Measurements from ENCODE around the gene EXOC8. TPM values are rescaled to one million over a fixed set of nuclear protein-coding genes. Genes with fewer than 3 reads are reported as not detected.

EXOC8 gene
- total and polyA plus RNA-seq, 2 of the 13 experiments (the other 11 are each of a cell fraction or from before 2014, with no cell fraction given): 2.1 to 7.9 TPM

DNA sequence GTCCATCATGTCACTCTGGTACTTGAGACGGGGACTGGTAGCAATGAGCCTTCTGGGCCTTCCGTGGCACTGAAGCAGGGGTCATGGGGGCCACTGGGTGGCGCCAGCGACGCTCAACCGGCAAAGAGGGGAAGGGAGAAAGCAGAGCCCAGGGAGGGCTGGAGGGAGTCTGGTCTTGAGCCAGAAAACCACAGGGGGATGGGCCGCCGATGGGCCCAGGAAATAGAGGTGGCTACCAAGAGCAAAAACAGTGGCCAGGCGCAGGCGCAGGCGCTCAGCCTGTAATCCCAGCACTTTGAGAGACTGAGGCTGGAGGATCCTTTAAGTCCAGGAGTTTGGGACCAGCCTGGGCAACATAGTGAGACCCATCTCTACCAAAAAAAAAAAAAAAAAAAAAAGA, 21.8 kb downstream of the EXOC8 start (continued):
- no peak for TF ChIP-seq ZNF75D (CRISPR knock-in tag; IDR thresholded peaks at IDR 0.05; ENCODE audit: borderline replicate concordance)
- TF ChIP-seq HDAC1 (CRISPR knock-in tag; IDR thresholded peaks at IDR 0.05): no peak
- no peak for TF ChIP-seq ZKSCAN1 (IDR thresholded peaks at IDR 0.05; ENCODE audit: low read length)
- no peak for TF ChIP-seq ZNF101 (CRISPR knock-in tag; IDR thresholded peaks at IDR 0.05; ENCODE audit: borderline replicate concordance, low read depth)
- TF ChIP-seq HOXA3 (CRISPR knock-in tag; IDR thresholded peaks at IDR 0.05): 0 out of 2 replicates have a peak, but pooled peaks have one; percentile 15
- TF ChIP-seq, protein P1, sequence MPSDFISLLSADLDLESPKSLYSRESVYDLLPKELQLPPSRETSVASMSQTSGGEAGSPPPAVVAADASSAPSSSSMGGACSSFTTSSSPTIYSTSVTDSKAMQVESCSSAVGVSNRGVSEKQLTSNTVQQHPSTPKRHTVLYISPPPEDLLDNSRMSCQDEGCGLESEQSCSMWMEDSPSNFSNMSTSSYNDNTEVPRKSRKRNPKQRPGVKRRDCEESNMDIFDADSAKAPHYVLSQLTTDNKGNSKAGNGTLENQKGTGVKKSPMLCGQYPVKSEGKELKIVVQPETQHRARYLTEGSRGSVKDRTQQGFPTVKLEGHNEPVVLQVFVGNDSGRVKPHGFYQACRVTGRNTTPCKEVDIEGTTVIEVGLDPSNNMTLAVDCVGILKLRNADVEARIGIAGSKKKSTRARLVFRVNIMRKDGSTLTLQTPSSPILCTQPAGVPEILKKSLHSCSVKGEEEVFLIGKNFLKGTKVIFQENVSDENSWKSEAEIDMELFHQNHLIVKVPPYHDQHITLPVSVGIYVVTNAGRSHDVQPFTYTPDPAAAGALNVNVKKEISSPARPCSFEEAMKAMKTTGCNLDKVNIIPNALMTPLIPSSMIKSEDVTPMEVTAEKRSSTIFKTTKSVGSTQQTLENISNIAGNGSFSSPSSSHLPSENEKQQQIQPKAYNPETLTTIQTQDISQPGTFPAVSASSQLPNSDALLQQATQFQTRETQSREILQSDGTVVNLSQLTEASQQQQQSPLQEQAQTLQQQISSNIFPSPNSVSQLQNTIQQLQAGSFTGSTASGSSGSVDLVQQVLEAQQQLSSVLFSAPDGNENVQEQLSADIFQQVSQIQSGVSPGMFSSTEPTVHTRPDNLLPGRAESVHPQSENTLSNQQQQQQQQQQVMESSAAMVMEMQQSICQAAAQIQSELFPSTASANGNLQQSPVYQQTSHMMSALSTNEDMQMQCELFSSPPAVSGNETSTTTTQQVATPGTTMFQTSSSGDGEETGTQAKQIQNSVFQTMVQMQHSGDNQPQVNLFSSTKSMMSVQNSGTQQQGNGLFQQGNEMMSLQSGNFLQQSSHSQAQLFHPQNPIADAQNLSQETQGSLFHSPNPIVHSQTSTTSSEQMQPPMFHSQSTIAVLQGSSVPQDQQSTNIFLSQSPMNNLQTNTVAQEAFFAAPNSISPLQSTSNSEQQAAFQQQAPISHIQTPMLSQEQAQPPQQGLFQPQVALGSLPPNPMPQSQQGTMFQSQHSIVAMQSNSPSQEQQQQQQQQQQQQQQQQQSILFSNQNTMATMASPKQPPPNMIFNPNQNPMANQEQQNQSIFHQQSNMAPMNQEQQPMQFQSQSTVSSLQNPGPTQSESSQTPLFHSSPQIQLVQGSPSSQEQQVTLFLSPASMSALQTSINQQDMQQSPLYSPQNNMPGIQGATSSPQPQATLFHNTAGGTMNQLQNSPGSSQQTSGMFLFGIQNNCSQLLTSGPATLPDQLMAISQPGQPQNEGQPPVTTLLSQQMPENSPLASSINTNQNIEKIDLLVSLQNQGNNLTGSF (CRISPR knock-in tag; IDR thresholded peaks at IDR 0.05): no peak
- TF ChIP-seq ERF (CRISPR knock-in tag; IDR thresholded peaks at IDR 0.05): peak; percentile 43; the same call in 1 of the 2 replicates
- TF ChIP-seq ETV5 (CRISPR knock-in tag; IDR thresholded peaks at IDR 0.05; ENCODE audit: borderline replicate concordance): peak; percentile 24; the same call in 1 of the 2 replicates
- TF ChIP-seq, protein P2, sequence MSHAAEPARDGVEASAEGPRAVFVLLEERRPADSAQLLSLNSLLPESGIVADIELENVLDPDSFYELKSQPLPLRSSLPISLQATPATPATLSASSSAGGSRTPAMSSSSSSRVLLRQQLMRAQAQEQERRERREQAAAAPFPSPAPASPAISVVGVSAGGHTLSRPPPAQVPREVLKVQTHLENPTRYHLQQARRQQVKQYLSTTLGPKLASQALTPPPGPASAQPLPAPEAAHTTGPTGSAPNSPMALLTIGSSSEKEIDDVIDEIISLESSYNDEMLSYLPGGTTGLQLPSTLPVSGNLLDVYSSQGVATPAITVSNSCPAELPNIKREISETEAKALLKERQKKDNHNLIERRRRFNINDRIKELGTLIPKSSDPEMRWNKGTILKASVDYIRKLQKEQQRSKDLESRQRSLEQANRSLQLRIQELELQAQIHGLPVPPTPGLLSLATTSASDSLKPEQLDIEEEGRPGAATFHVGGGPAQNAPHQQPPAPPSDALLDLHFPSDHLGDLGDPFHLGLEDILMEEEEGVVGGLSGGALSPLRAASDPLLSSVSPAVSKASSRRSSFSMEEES (CRISPR knock-in tag; IDR thresholded peaks at IDR 0.05): no peak
- TF ChIP-seq, protein P3, sequence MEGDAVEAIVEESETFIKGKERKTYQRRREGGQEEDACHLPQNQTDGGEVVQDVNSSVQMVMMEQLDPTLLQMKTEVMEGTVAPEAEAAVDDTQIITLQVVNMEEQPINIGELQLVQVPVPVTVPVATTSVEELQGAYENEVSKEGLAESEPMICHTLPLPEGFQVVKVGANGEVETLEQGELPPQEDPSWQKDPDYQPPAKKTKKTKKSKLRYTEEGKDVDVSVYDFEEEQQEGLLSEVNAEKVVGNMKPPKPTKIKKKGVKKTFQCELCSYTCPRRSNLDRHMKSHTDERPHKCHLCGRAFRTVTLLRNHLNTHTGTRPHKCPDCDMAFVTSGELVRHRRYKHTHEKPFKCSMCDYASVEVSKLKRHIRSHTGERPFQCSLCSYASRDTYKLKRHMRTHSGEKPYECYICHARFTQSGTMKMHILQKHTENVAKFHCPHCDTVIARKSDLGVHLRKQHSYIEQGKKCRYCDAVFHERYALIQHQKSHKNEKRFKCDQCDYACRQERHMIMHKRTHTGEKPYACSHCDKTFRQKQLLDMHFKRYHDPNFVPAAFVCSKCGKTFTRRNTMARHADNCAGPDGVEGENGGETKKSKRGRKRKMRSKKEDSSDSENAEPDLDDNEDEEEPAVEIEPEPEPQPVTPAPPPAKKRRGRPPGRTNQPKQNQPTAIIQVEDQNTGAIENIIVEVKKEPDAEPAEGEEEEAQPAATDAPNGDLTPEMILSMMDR (CRISPR knock-in tag; IDR thresholded peaks at IDR 0.05): peak; percentile 84
- peak; percentile 30; the same call in 1 of the 2 replicates for TF ChIP-seq TBX2 (CRISPR knock-in tag; IDR thresholded peaks at IDR 0.05; ENCODE audit: borderline replicate concordance)
- no peak for TF ChIP-seq ZNF264 (CRISPR knock-in tag; IDR thresholded peaks at IDR 0.05)
- TF ChIP-seq ZNF256 (CRISPR knock-in tag; conservative IDR thresholded peaks at IDR 0.05): no peak
- TF ChIP-seq LCORL (IDR thresholded peaks at IDR 0.05): no peak
- no peak for TF ChIP-seq LCORL (CRISPR knock-in tag; IDR thresholded peaks at IDR 0.05)
- no peak for TF ChIP-seq ZKSCAN8 (CRISPR knock-in tag; IDR thresholded peaks at IDR 0.05; ENCODE audit: borderline replicate concordance)
- TF ChIP-seq RAD21 (CRISPR knock-in tag; IDR thresholded peaks at IDR 0.05): peak; percentile 70; the same call in 1 of the 2 replicates
- TF ChIP-seq REPIN1 (CRISPR knock-in tag; IDR thresholded peaks at IDR 0.05; ENCODE audit: borderline replicate concordance, low read depth): 0 out of 2 replicates have a peak, but pooled peaks have one; percentile 34
- peak; percentile 20; the same call in 1 of the 2 replicates for TF ChIP-seq GABPB1 (CRISPR knock-in tag; IDR thresholded peaks at IDR 0.05)
- TF ChIP-seq NCOA1 (CRISPR knock-in tag; IDR thresholded peaks at IDR 0.05): no peak
- TF ChIP-seq TRIM24 (CRISPR knock-in tag; IDR thresholded peaks at IDR 0.05): no peak
- no peak for TF ChIP-seq ZNF260 (CRISPR knock-in tag; IDR thresholded peaks at IDR 0.05; ENCODE audit: borderline replicate concordance, low read depth)
- no peak for TF ChIP-seq HNF4G (IDR thresholded peaks at IDR 0.05; ENCODE audit: borderline replicate concordance, low read depth, low read length)
- TF ChIP-seq HNF4G (CRISPR knock-in tag; IDR thresholded peaks at IDR 0.05; ENCODE audit: borderline replicate concordance, low read depth): no peak

Data from HepG2 (cell line).